ENCODE measurements around the gene FHOD3.

DNA sequence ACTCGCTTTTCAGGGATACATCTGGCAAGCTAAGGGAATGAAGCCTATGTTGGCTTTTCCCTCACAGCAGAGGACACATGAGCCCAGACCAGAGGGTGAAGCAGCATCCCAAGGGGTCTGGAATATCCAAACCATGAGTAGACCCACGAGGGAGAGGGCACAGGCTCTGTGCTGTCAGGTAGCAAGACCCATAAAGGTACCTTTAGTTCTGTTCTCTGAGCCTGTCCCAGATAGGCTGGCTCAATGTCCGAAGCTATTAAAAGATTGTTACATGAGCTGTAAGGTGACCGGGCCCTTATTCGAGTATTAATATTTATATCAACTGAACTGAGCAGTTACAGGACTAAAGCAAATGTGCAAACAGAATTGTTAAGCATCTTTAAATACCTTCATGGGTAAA is 479.1 kb downstream of the FHOD3 start:
- TF ChIP-seq, protein P1, sequence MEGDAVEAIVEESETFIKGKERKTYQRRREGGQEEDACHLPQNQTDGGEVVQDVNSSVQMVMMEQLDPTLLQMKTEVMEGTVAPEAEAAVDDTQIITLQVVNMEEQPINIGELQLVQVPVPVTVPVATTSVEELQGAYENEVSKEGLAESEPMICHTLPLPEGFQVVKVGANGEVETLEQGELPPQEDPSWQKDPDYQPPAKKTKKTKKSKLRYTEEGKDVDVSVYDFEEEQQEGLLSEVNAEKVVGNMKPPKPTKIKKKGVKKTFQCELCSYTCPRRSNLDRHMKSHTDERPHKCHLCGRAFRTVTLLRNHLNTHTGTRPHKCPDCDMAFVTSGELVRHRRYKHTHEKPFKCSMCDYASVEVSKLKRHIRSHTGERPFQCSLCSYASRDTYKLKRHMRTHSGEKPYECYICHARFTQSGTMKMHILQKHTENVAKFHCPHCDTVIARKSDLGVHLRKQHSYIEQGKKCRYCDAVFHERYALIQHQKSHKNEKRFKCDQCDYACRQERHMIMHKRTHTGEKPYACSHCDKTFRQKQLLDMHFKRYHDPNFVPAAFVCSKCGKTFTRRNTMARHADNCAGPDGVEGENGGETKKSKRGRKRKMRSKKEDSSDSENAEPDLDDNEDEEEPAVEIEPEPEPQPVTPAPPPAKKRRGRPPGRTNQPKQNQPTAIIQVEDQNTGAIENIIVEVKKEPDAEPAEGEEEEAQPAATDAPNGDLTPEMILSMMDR (conservative IDR thresholded peaks at IDR 0.05; ENCODE audit: low read depth, low read length), result no peak
- no peak for TF ChIP-seq EZH2 (IDR thresholded peaks at IDR 0.05; ENCODE audit: borderline replicate concordance, low read depth, low read length, poor library complexity, severe bottlenecking)

Data from A673 (cell line).